Dedifferentiated amniotic fluid mesenchymal stem cell (primary cell): ENCODE results near the gene THSD4.

Experiments
- DNase-seq: peaks from one replicate; pipeline ENCODE4 v3.0.0-alpha.2; 2016; ENCODE audit errors: extremely low spot score

The THSD4 gene

GRCh38 chr15:71097890-71098289, 17.4 kb upstream of the THSD4 start:
- DNase-seq = no peak

- DNase-seq = no peak
Observed at GRCh38 chr15:71098920-71099319, 16.4 kb upstream of the THSD4 start.

GRCh38 chr15:71103102-71103676, 12.1 kb upstream of the THSD4 start:
- DNase-seq = no peak

- DNase-seq = no peak
Observed at GRCh38 chr15:71104636-71105035, 10.6 kb upstream of the THSD4 start.

GRCh38 chr15:71105444-71105843, 9.8 kb upstream of the THSD4 start:
- DNase-seq = no peak

- DNase-seq = no peak
Observed at GRCh38 chr15:71106802-71107500, 8.3 kb upstream of the THSD4 start.

GRCh38 chr15:71107501-71107815, 7.8 kb upstream of the THSD4 start:
- no peak for DNase-seq

- peak; percentile 85 for DNase-seq
Observed at GRCh38 chr15:71109130-71109529, 6.1 kb upstream of the THSD4 start.

GRCh38 chr15:71109905-71110304, 5.4 kb upstream of the THSD4 start:
- no peak for DNase-seq

GRCh38 chr15:71110405-71111180, 4.7 kb upstream of the THSD4 start:
- no peak for DNase-seq

GRCh38 chr15:71111181-71111565, 4.1 kb upstream of the THSD4 start:
- no peak for DNase-seq

GRCh38 chr15:71111950-71112349, 3.3 kb upstream of the THSD4 start:
- no peak for DNase-seq

GRCh38 chr15:71112429-71112828, 2.8 kb upstream of the THSD4 start:
- DNase-seq = no peak

- DNase-seq = no peak
Observed at GRCh38 chr15:71114066-71114680, 1.1 kb upstream of the THSD4 start.

GRCh38 chr15:71115567-71116351, 488 bp downstream of the THSD4 start:
- no peak for DNase-seq

- no peak for DNase-seq
Observed at GRCh38 chr15:71116366-71116765, 1.1 kb downstream of the THSD4 start.

- no peak for DNase-seq
Observed at GRCh38 chr15:71116942-71117341, 1.7 kb downstream of the THSD4 start.

GRCh38 chr15:71117714-71118305, 2.5 kb downstream of the THSD4 start:
- no peak for DNase-seq

GRCh38 chr15:71118345-71118744, 3.1 kb downstream of the THSD4 start:
- DNase-seq = no peak

GRCh38 chr15:71118881-71119632, 3.8 kb downstream of the THSD4 start:
- no peak for DNase-seq

- DNase-seq = no peak
Observed at GRCh38 chr15:71120428-71120944, 5.2 kb downstream of the THSD4 start.
